GM19351 (cell line): Measurements from ENCODE around the gene BPIFB4.
"Not testable (repeated sequence)": the region's sequence is repeated elsewhere in the genome, so short reads cannot be mapped to it uniquely, and the experiment has no call there.

Experiments
- ATAC-seq: cut with Tn5 transposase; IDR thresholded peaks from one replicate; pipeline ENCODE4 v1.9.1; 2021; ENCODE audit warnings: mild to moderate bottlenecking, moderate library complexity; ENCODE audit not compliant: unreplicated experiment

BPIFB4 gene

GRCh38 chr20:33079259-33079658 lies at the start of gene BPIFB4:
TSS of gene BPIFB4 (plus strand) at chr20:33079643. CDS start at chr20:33081527, 1,884 bp downstream.
- ATAC-seq, result no peak

- ATAC-seq, result no peak
These were observed 49.4 kb upstream of the BPIFB4 start for GRCh38 chr20:33030076-33030475.

GRCh38 chr20:33030569-33030968 lies 48.9 kb upstream of the BPIFB4 start:
- no peak for ATAC-seq

GRCh38 chr20:33031531-33031930 lies 47.9 kb upstream of the BPIFB4 start, which contains the start of gene BPIFB6:
TSS of gene BPIFB6 (plus strand) at chr20:33031648. CDS start at chr20:33031648, 0 bp downstream.
- no peak for ATAC-seq

- ATAC-seq, result no peak
These were observed 46.9 kb upstream of the BPIFB4 start for GRCh38 chr20:33032555-33032954.

- ATAC-seq, result no peak
These were observed 46.1 kb upstream of the BPIFB4 start for GRCh38 chr20:33033381-33033780.

GRCh38 chr20:33034115-33034514 lies 45.3 kb upstream of the BPIFB4 start:
- ATAC-seq, result no peak

- no peak for ATAC-seq
These were observed 44.4 kb upstream of the BPIFB4 start for GRCh38 chr20:33034901-33035492.

GRCh38 chr20:33037456-33037855 lies 42.0 kb upstream of the BPIFB4 start:
- ATAC-seq, result no peak

GRCh38 chr20:33038243-33038642 lies 41.2 kb upstream of the BPIFB4 start:
- ATAC-seq, result no peak

- ATAC-seq, result no peak
These were observed 37.0 kb upstream of the BPIFB4 start for GRCh38 chr20:33042430-33042829.

- no peak for ATAC-seq
These were observed 36.3 kb upstream of the BPIFB4 start for GRCh38 chr20:33042983-33043730.

- ATAC-seq, result no peak
These were observed 35.7 kb upstream of the BPIFB4 start for GRCh38 chr20:33043731-33044181.

GRCh38 chr20:33045129-33045721 lies 34.2 kb upstream of the BPIFB4 start:
- ATAC-seq, result not testable (repeated sequence)

GRCh38 chr20:33046412-33046811 lies 33.0 kb upstream of the BPIFB4 start:
- no peak for ATAC-seq

GRCh38 chr20:33051333-33051732 lies 28.1 kb upstream of the BPIFB4 start:
- ATAC-seq, result no peak

- no peak for ATAC-seq
These were observed 25.9 kb upstream of the BPIFB4 start, which contains the start of gene BPIFB3 for GRCh38 chr20:33053291-33054106. TSS of gene BPIFB3 (plus strand) at chr20:33053903. CDS start at chr20:33055436, 1,533 bp downstream.

GRCh38 chr20:33054381-33054780 lies 25.1 kb upstream of the BPIFB4 start:
- ATAC-seq, result no peak

- no peak for ATAC-seq
These were observed 24.7 kb upstream of the BPIFB4 start for GRCh38 chr20:33054791-33055190.

GRCh38 chr20:33059136-33059535 lies 20.3 kb upstream of the BPIFB4 start:
- no peak for ATAC-seq
